ENCODE data around the gene POLE.

POLE gene

GRCh38 chr12:132677492-132677891 lies 9.7 kb downstream of the POLE start:
- Histone ChIP-seq H3K9ac (ENCODE audit: low read length) (no peak overlapping the region), H3K9me3 (ENCODE audit: control insufficient read depth, low read length) (no peaks in the 10 kb centered on the region), H3K14ac (ENCODE audit: low read length in 2 of 2) (no peak overlapping the region), H3K36me3 (ENCODE audit: control insufficient read depth in 1 of 2, insufficient read depth in 2 of 2, low read depth in 1 of 2, low read length in 2 of 2) (peaks cover 40 to 50% of the 10 kb centered on the region in 2 experiments), H2AFZ (ENCODE audit: low read depth, low read length) (no peak overlapping the region), H2BK12ac (ENCODE audit: low read length in 2 of 2) (no peak overlapping the region), H2BK5ac (ENCODE audit: low read depth, low read length, poor library complexity, severe bottlenecking) (no peak overlapping the region), H3K79me1 (replicated peaks; ENCODE audit: low read length, poor library complexity, severe bottlenecking) (peaks cover 32% of the 10 kb centered on the region), H4K91ac (ENCODE audit: low read length) (no peak overlapping the region), H3K4me2 (ENCODE audit: low read length, poor library complexity, severe bottlenecking) (no peak overlapping the region), H3K18ac (ENCODE audit: low read depth in 1 of 2, low read length in 2 of 2) (no peak overlapping the region), H3K23ac (ENCODE audit: low read length in 2 of 2) (no peak overlapping the region), H2BK120ac (ENCODE audit: low read depth, low read length) (no peak overlapping the region), H3K4me1 (ENCODE audit: control insufficient read depth, insufficient read depth, low read depth, low read length) (peaks cover 1% of the 10 kb centered on the region), H3K4me3 (ENCODE audit: insufficient read depth in 1 of 2, low read depth in 1 of 2, low read length in 2 of 2) (no peak overlapping the region), H3K27me3 (ENCODE audit: control insufficient read depth in 1 of 2, insufficient read depth in 1 of 2, low read length in 2 of 2) (no peaks in the 10 kb centered on the region), H2BK15ac (ENCODE audit: low read depth, poor library complexity, severe bottlenecking) (no peak overlapping the region), H2AK5ac (ENCODE audit: low read length, severe bottlenecking) (no peak overlapping the region), H4K8ac (ENCODE audit: low read length) (no peak overlapping the region), H3K27ac (ENCODE audit: low read length, poor library complexity, severe bottlenecking) (no peak overlapping the region), H3K4ac (ENCODE audit: low read depth in 1 of 2, low read length in 2 of 2) (no peak overlapping the region)
- DNase-seq, result no peak
- 97% methylated on average over 8 of the region's 9 CpGs for WGBS

GRCh38 chr12:132675757-132676432 lies 11.2 kb downstream of the POLE start:
- Histone ChIP-seq H3K14ac (ENCODE audit: low read length in 2 of 2) (no peak overlapping the region), H2BK120ac (ENCODE audit: low read depth, low read length) (no peak overlapping the region), H3K36me3 (ENCODE audit: control insufficient read depth in 1 of 2, insufficient read depth in 2 of 2, low read depth in 1 of 2, low read length in 2 of 2) (peaks cover 47 to 58% of the 10 kb centered on the region in 2 experiments), H3K4ac (ENCODE audit: low read depth in 1 of 2, low read length in 2 of 2) (no peak overlapping the region), H3K9me3 (ENCODE audit: control insufficient read depth, low read length) (no peaks in the 10 kb centered on the region), H4K8ac (ENCODE audit: low read length) (no peak overlapping the region), H2BK5ac (ENCODE audit: low read depth, low read length, poor library complexity, severe bottlenecking) (no peak overlapping the region), H3K27me3 (ENCODE audit: control insufficient read depth in 1 of 2, insufficient read depth in 1 of 2, low read length in 2 of 2) (no peaks in the 10 kb centered on the region), H3K79me1 (replicated peaks; ENCODE audit: low read length, poor library complexity, severe bottlenecking) (peaks cover 29% of the 10 kb centered on the region), H3K9ac (ENCODE audit: low read length) (no peak overlapping the region), H3K4me3 (ENCODE audit: insufficient read depth in 1 of 2, low read depth in 1 of 2, low read length in 2 of 2) (no peak overlapping the region), H2AFZ (ENCODE audit: low read depth, low read length) (no peak overlapping the region), H3K23ac (ENCODE audit: low read length in 2 of 2) (no peak overlapping the region), H3K4me2 (ENCODE audit: low read length, poor library complexity, severe bottlenecking) (no peak overlapping the region), H3K18ac (ENCODE audit: low read depth in 1 of 2, low read length in 2 of 2) (no peak overlapping the region), H2BK12ac (ENCODE audit: low read length in 2 of 2) (no peak overlapping the region), H4K91ac (ENCODE audit: low read length) (no peak overlapping the region), H2AK5ac (ENCODE audit: low read length, severe bottlenecking) (no peak overlapping the region), H3K4me1 (ENCODE audit: control insufficient read depth, insufficient read depth, low read depth, low read length) (peaks cover 1% of the 10 kb centered on the region), H2BK15ac (ENCODE audit: low read depth, poor library complexity, severe bottlenecking) (no peak overlapping the region), H3K27ac (ENCODE audit: low read length, poor library complexity, severe bottlenecking) (no peak overlapping the region)
- no peak for DNase-seq
- 96% methylated on average over 14 of the region's 14 CpGs for WGBS

GRCh38 chr12:132674561-132674960 lies 12.6 kb downstream of the POLE start:
- no peak overlapping the region for H3K4me3 ChIP-seq (ENCODE audit: insufficient read depth in 1 of 2, low read depth in 1 of 2, low read length in 2 of 2)
- no peak overlapping the region for H2BK15ac ChIP-seq (ENCODE audit: low read depth, poor library complexity, severe bottlenecking)
- no peak overlapping the region for H4K8ac ChIP-seq (ENCODE audit: low read length)
- H3K18ac ChIP-seq (ENCODE audit: low read depth in 1 of 2, low read length in 2 of 2), result no peak overlapping the region
- H3K9me3 ChIP-seq (ENCODE audit: control insufficient read depth, low read length), result no peaks in the 10 kb centered on the region
- H3K4me2 ChIP-seq (ENCODE audit: low read length, poor library complexity, severe bottlenecking), result no peak overlapping the region
- peaks cover 16% of the 10 kb centered on the region for H3K79me1 ChIP-seq (replicated peaks; ENCODE audit: low read length, poor library complexity, severe bottlenecking)
- H3K14ac ChIP-seq (ENCODE audit: low read length in 2 of 2), result no peak overlapping the region
- no peak overlapping the region for H2AK5ac ChIP-seq (ENCODE audit: low read length, severe bottlenecking)
- H3K9ac ChIP-seq (ENCODE audit: low read length), result no peak overlapping the region
- no peak for DNase-seq
- H3K4me1 ChIP-seq (ENCODE audit: control insufficient read depth, insufficient read depth, low read depth, low read length), result peaks cover 4% of the 10 kb centered on the region
- H3K36me3 ChIP-seq (ENCODE audit: control insufficient read depth in 1 of 2, insufficient read depth in 2 of 2, low read depth in 1 of 2, low read length in 2 of 2), result peaks cover 51 to 64% of the 10 kb centered on the region in 2 experiments
- no peaks in the 10 kb centered on the region for H3K27me3 ChIP-seq (ENCODE audit: control insufficient read depth in 1 of 2, insufficient read depth in 1 of 2, low read length in 2 of 2)
- WGBS, result 97% methylated on average over 5 of the region's 5 CpGs
- no peak overlapping the region for H4K91ac ChIP-seq (ENCODE audit: low read length)
- H2BK12ac ChIP-seq (ENCODE audit: low read length in 2 of 2), result no peak overlapping the region
- H2BK5ac ChIP-seq (ENCODE audit: low read depth, low read length, poor library complexity, severe bottlenecking), result no peak overlapping the region
- H3K4ac ChIP-seq (ENCODE audit: low read depth in 1 of 2, low read length in 2 of 2), result no peak overlapping the region
- no peak overlapping the region for H3K27ac ChIP-seq (ENCODE audit: low read length, poor library complexity, severe bottlenecking)
- H2BK120ac ChIP-seq (ENCODE audit: low read depth, low read length), result no peak overlapping the region
- no peak overlapping the region for H3K23ac ChIP-seq (ENCODE audit: low read length in 2 of 2)
- H2AFZ ChIP-seq (ENCODE audit: low read depth, low read length), result no peak overlapping the region

- no peaks in the 10 kb centered on the region for H3K9me3 ChIP-seq (ENCODE audit: control insufficient read depth, low read length)
- no peak overlapping the region for H2AK5ac ChIP-seq (ENCODE audit: low read length, severe bottlenecking)
- no peak overlapping the region for H3K27ac ChIP-seq (ENCODE audit: low read length, poor library complexity, severe bottlenecking)
- peak overlapping the region in 1 of 2 experiments; percentile 30 for H3K4me3 ChIP-seq (ENCODE audit: insufficient read depth in 1 of 2, low read depth in 1 of 2, low read length in 2 of 2)
- H3K18ac ChIP-seq (ENCODE audit: low read depth in 1 of 2, low read length in 2 of 2), result no peak overlapping the region
- no peak overlapping the region for H2BK12ac ChIP-seq (ENCODE audit: low read length in 2 of 2)
- no peak overlapping the region for H2AFZ ChIP-seq (ENCODE audit: low read depth, low read length)
- peaks cover 4% of the 10 kb centered on the region for H3K4me1 ChIP-seq (ENCODE audit: control insufficient read depth, insufficient read depth, low read depth, low read length)
- no peak overlapping the region for H3K4me2 ChIP-seq (ENCODE audit: low read length, poor library complexity, severe bottlenecking)
- WGBS, result 98% methylated on average over 26 of the region's 27 CpGs
- no peak overlapping the region for H3K9ac ChIP-seq (ENCODE audit: low read length)
- no peak for DNase-seq
- H3K79me1 ChIP-seq (replicated peaks; ENCODE audit: low read length, poor library complexity, severe bottlenecking), result peaks cover 13% of the 10 kb centered on the region
- no peak overlapping the region for H3K4ac ChIP-seq (ENCODE audit: low read depth in 1 of 2, low read length in 2 of 2)
- peak overlapping the region; percentile 25 for H4K91ac ChIP-seq (ENCODE audit: low read length)
- no peak overlapping the region for H4K8ac ChIP-seq (ENCODE audit: low read length)
- H3K27me3 ChIP-seq (ENCODE audit: control insufficient read depth in 1 of 2, insufficient read depth in 1 of 2, low read length in 2 of 2), result no peaks in the 10 kb centered on the region
- H2BK5ac ChIP-seq (ENCODE audit: low read depth, low read length, poor library complexity, severe bottlenecking), result no peak overlapping the region
- peak overlapping the region in 1 of 2 experiments; percentile 8 for H3K14ac ChIP-seq (ENCODE audit: low read length in 2 of 2)
- peaks cover 55 to 62% of the 10 kb centered on the region in 2 experiments for H3K36me3 ChIP-seq (ENCODE audit: control insufficient read depth in 1 of 2, insufficient read depth in 2 of 2, low read depth in 1 of 2, low read length in 2 of 2)
- no peak overlapping the region for H2BK120ac ChIP-seq (ENCODE audit: low read depth, low read length)
- H2BK15ac ChIP-seq (ENCODE audit: low read depth, poor library complexity, severe bottlenecking), result no peak overlapping the region
- no peak overlapping the region for H3K23ac ChIP-seq (ENCODE audit: low read length in 2 of 2)
These were observed 13.6 kb downstream of the POLE start for GRCh38 chr12:132673288-132674179.
